ENCODE measurements around the gene RPL13.

- TF ChIP-seq EZH2phosphoT487 (IDR thresholded peaks at IDR 0.05): no peak
- no peak for TF ChIP-seq CTCF (IDR thresholded peaks at IDR 0.05)
- no peak for TF ChIP-seq EZH2 (IDR thresholded peaks at IDR 0.05)
Measured at GRCh38 chr16:89599902-89600301, 39.4 kb downstream of the RPL13 start.

Data from neural progenitor cell (in vitro differentiated cells).